ENCODE measurements around the gene SV2C.

Gene SV2C

GRCh38 chr5:76196457-76196856, 113.3 kb downstream of the SV2C start:
- H3K27me3 ChIP-seq (ENCODE audit: low read length), result no peaks in the 10 kb centered on the region
- no peak for TF ChIP-seq CTCF (IDR thresholded peaks at IDR 0.05; ENCODE audit: insufficient read depth, low read length, poor library complexity, severe bottlenecking)
- TF ChIP-seq EZH2phosphoT487 (conservative IDR thresholded peaks at IDR 0.05; ENCODE audit: low read length), result no peak
- no peaks in the 10 kb centered on the region for H3F3A ChIP-seq (ENCODE audit: insufficient read depth)
- no peak overlapping the region for H3K9ac ChIP-seq (ENCODE audit: low read length)
- H3K4me2 ChIP-seq (ENCODE audit: low read depth, low read length, poor library complexity, severe bottlenecking), result no peak overlapping the region
- no peaks in the 10 kb centered on the region for H4K20me1 ChIP-seq (ENCODE audit: low read depth, low read length)
- H3K9me3 ChIP-seq (ENCODE audit: insufficient read depth, low read length), result no peaks in the 10 kb centered on the region
- H3K4me3 ChIP-seq (ENCODE audit: insufficient read depth, low read length, poor library complexity, severe bottlenecking), result no peak overlapping the region
- no peaks in the 10 kb centered on the region for H3K9me2 ChIP-seq (replicated peaks; ENCODE audit: insufficient read depth, low read length)
- H3K79me2 ChIP-seq (ENCODE audit: insufficient read depth, low read length), result no peaks in the 10 kb centered on the region
- no peak overlapping the region for H3K27ac ChIP-seq (ENCODE audit: low read depth, low read length)
- no peak overlapping the region for H2AFZ ChIP-seq (ENCODE audit: low read depth, low read length, severe bottlenecking)
- no peaks in the 10 kb centered on the region for H3K36me3 ChIP-seq (ENCODE audit: low read length)

GRCh38 chr5:76196886-76197489, 113.8 kb downstream of the SV2C start:
- Histone ChIP-seq H3K4me2 (ENCODE audit: low read depth, low read length, poor library complexity, severe bottlenecking) (no peak overlapping the region), H3K27ac (ENCODE audit: low read depth, low read length) (no peak overlapping the region)
- no peak for TF ChIP-seq EZH2phosphoT487 (conservative IDR thresholded peaks at IDR 0.05; ENCODE audit: low read length)
- no peak for TF ChIP-seq CTCF (IDR thresholded peaks at IDR 0.05; ENCODE audit: insufficient read depth, low read length, poor library complexity, severe bottlenecking)

GRCh38 chr5:76197726-76198125, 114.5 kb downstream of the SV2C start:
- H3K9me2 ChIP-seq (replicated peaks; ENCODE audit: insufficient read depth, low read length), result no peaks in the 10 kb centered on the region
- no peaks in the 10 kb centered on the region for H3K9me3 ChIP-seq (ENCODE audit: insufficient read depth, low read length)
- H3K79me2 ChIP-seq (ENCODE audit: insufficient read depth, low read length), result no peaks in the 10 kb centered on the region
- H3K36me3 ChIP-seq (ENCODE audit: low read length), result no peaks in the 10 kb centered on the region
- no peaks in the 10 kb centered on the region for H3F3A ChIP-seq (ENCODE audit: insufficient read depth)
- no peaks in the 10 kb centered on the region for H3K27me3 ChIP-seq (ENCODE audit: low read length)
- H4K20me1 ChIP-seq (ENCODE audit: low read depth, low read length), result no peaks in the 10 kb centered on the region
- TF ChIP-seq EZH2phosphoT487 (conservative IDR thresholded peaks at IDR 0.05; ENCODE audit: low read length) (no peak), CTCF (IDR thresholded peaks at IDR 0.05; ENCODE audit: insufficient read depth, low read length, poor library complexity, severe bottlenecking) (no peak)
- H3K4me3 ChIP-seq (ENCODE audit: insufficient read depth, low read length, poor library complexity, severe bottlenecking), result no peak overlapping the region
- no peak overlapping the region for H3K27ac ChIP-seq (ENCODE audit: low read depth, low read length)
- no peak overlapping the region for H3K4me2 ChIP-seq (ENCODE audit: low read depth, low read length, poor library complexity, severe bottlenecking)
- H2AFZ ChIP-seq (ENCODE audit: low read depth, low read length, severe bottlenecking), result no peak overlapping the region
- H3K9ac ChIP-seq (ENCODE audit: low read length), result no peak overlapping the region

More at GRCh38 chr5:76196886-76197489, 113.8 kb downstream of the SV2C start:
- H4K20me1 ChIP-seq (ENCODE audit: low read depth, low read length), result no peaks in the 10 kb centered on the region
- no peak overlapping the region for H3K4me3 ChIP-seq (ENCODE audit: insufficient read depth, low read length, poor library complexity, severe bottlenecking)
- no peak overlapping the region for H3K9ac ChIP-seq (ENCODE audit: low read length)
- H3F3A ChIP-seq (ENCODE audit: insufficient read depth), result no peaks in the 10 kb centered on the region
- no peaks in the 10 kb centered on the region for H3K27me3 ChIP-seq (ENCODE audit: low read length)
- no peaks in the 10 kb centered on the region for H3K36me3 ChIP-seq (ENCODE audit: low read length)
- H3K9me2 ChIP-seq (replicated peaks; ENCODE audit: insufficient read depth, low read length), result no peaks in the 10 kb centered on the region
- H3K9me3 ChIP-seq (ENCODE audit: insufficient read depth, low read length), result no peaks in the 10 kb centered on the region
- H2AFZ ChIP-seq (ENCODE audit: low read depth, low read length, severe bottlenecking), result no peak overlapping the region
- H3K79me2 ChIP-seq (ENCODE audit: insufficient read depth, low read length), result no peaks in the 10 kb centered on the region

All from SU-DHL-6 (cell line).